ENCODE data around the gene SPN.
"Not testable (repeated sequence)": the region's sequence is repeated elsewhere in the genome, so short reads cannot be mapped to it uniquely, and the experiment has no call there.

Gene SPN, protein sequence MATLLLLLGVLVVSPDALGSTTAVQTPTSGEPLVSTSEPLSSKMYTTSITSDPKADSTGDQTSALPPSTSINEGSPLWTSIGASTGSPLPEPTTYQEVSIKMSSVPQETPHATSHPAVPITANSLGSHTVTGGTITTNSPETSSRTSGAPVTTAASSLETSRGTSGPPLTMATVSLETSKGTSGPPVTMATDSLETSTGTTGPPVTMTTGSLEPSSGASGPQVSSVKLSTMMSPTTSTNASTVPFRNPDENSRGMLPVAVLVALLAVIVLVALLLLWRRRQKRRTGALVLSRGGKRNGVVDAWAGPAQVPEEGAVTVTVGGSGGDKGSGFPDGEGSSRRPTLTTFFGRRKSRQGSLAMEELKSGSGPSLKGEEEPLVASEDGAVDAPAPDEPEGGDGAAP

GRCh38 chr16:29663016-29663806, at the start of gene SPN:
Gene SPN, plus strand, starts transcription at chr16:29663247. Its CDS starts 482 bp downstream, at chr16:29663729.
- DNase-seq (ENCODE audit: low read depth in 1 of 2, low spot score in 1 of 2): no peak

DNA sequence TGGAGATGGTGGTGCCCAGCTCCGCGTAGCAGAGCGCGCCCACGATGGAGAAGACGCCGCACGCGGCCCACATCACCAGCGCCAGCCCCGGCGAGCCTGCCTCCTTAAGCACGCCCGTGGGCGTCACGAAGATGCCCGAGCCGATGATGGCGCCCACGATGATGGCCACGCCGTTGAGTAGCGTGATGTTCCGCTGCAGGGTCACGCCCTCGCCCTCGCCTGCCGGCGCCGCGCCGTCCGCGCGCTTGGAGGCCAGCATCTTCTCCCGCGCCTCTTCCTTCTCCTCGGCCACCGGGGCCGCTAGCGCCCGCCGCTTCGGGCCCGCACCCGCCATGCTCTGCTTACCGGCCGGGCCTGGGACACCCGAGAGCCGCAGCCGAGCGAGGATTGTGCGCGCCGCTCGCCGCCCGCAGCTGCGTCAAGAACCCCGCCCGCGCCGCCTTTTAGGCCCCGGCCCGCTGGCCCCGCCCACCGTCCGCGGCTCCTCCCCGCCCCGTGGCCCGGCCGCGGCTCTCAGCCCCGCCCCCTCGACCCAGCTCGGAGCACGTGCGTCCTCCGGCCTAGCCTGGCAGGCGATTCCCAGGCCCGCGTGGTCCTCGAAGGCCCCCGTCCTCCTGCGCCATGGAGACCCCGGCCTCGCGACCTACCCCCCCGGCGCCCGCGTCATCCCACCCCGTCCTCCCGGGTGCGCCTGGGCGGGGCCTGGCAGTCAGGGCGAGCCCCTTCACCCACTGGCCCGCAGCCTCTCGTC, 49.6 kb upstream of the SPN start:
- DNase-seq (ENCODE audit: low read depth in 1 of 2, low spot score in 1 of 2): peak; percentile 74 to 88

DNA sequence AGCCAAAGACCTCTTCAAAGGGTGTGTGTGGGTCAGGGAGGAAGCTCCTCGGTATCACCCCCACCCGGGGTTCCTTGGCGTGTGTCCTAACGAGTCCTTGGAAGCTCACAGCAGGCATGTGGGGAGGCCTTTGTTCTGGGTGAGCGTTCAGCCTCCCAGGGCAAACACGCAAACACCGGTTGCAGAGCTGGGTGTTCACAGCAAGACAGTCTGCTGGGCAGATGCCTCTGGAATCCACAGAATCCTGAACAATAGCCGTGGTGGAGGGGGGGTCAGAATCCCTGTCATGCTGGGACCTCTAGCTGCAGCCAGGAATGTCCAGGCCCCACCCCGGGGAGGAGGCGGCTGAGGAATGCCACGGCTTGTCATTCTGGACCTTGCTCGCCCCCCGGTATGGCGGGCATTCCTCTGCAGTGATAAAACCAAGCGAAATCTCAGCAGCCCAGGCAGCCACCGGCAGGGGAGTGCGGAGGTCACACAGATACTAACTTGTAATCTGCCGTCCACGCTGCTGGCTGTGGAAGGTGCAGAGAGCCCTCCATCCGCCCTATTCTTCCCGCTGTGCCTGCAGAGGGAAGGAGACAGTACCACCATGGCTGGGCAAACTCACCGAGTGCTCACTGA, 48.2 kb upstream of the SPN start:
- not testable (repeated sequence) for DNase-seq (ENCODE audit: low read depth in 1 of 2, low spot score in 1 of 2)

- not testable (repeated sequence) for DNase-seq (ENCODE audit: low read depth in 1 of 2, low spot score in 1 of 2)
Measured at GRCh38 chr16:29616127-29616526, 46.9 kb upstream of the SPN start.

GRCh38 chr16:29620591-29620990, 42.5 kb upstream of the SPN start:
- not testable (repeated sequence) for DNase-seq (ENCODE audit: low read depth in 1 of 2, low spot score in 1 of 2)

DNA sequence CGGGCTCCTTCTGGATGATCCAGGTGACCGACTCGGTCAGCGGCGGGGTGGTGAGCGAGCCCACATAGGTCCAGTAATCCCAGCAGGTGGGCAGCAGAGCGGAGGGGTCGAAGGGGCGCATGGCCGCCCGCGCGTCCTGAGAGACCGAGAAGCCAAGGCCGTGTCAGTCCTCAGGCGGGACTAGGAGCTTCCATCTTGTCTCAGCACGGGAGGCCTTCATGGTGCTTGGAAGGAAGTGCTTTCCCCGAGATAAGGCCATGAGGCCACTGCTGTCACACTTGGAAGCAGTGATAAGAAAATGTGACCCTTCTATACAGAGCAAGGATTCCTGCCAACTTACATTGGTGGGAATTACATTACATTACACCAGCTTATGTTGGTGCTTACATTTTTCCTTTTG, 40.3 kb upstream of the SPN start:
- not testable (repeated sequence) for DNase-seq (ENCODE audit: low read depth in 1 of 2, low spot score in 1 of 2)

DNA sequence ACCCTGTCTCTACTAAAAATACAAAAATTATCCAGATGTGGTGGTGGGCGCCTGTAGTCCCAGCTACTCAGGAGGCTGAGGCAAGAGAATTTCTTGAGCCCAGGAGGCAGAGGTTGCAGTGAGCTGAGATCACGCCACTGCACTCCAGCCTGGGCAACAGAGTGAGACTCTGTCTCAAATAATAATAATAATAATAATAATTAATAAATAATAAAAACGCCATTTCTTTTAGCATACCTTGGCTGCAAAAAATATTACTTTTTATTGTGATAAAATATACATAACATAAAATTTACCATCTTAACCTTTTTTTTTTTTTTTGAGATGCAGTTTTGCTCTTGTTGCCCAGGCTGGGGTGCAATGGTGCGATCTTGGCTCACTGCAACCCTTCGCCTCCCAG, 39.8 kb upstream of the SPN start:
- not testable (repeated sequence) for DNase-seq (ENCODE audit: low read depth in 1 of 2, low spot score in 1 of 2)

DNA sequence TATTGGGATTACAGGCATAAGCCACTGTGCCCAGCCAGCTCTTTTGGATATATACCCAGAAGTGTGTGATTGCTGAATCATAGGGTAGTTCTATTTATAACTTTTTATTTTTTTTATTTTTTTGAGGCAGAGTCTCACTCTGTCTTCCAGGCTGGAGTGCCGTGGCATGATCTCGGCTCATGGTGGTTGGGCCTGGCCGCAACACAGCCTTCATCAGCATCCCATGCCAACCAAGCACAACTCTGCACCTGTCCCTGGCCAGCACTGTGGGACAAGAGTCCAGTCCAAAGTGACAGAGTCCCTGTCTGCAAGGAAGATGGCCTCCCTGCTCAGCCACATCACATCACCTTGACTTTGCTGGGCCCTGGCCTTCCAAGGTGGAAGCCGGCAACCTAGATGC, 37.9 kb upstream of the SPN start:
- not testable (repeated sequence) for DNase-seq (ENCODE audit: low read depth in 1 of 2, low spot score in 1 of 2)

GRCh38 chr16:29626778-29627331, 36.2 kb upstream of the SPN start:
- peak in 1 of 2 donors; percentile 41 for DNase-seq (ENCODE audit: low read depth in 1 of 2, low spot score in 1 of 2)

GRCh38 chr16:29627661-29628075, 35.4 kb upstream of the SPN start:
- not testable (repeated sequence) for DNase-seq (ENCODE audit: low read depth in 1 of 2, low spot score in 1 of 2)

GRCh38 chr16:29628707-29629106, 34.3 kb upstream of the SPN start:
- not testable (repeated sequence) for DNase-seq (ENCODE audit: low read depth in 1 of 2, low spot score in 1 of 2)

- not testable (repeated sequence) for DNase-seq (ENCODE audit: low read depth in 1 of 2, low spot score in 1 of 2)
Measured at GRCh38 chr16:29629318-29629717, 33.7 kb upstream of the SPN start.

- DNase-seq (ENCODE audit: low read depth in 1 of 2, low spot score in 1 of 2): not testable (repeated sequence)
Measured at GRCh38 chr16:29631658-29632057, 31.4 kb upstream of the SPN start.

DNA sequence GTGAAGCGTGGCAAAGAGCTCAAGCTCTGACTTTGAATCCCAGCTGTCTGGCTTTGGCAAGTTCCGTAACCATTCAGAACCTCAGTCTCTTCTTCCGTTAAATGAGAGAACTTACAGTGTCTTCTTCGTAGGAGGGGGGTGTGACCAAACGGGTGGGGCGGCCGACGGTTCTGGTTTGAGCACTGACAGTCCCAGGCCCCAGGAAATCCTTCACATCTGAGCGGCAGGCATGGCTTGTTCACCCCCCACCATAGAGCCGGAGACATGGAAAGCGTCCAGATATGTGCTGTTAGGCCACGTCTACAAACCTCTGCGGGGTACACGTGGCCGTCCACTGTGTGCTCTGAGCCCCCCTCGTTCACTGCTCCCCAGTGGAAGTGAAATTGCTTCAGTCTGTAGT, 27.1 kb upstream of the SPN start:
- not testable (repeated sequence) for DNase-seq (ENCODE audit: low read depth in 1 of 2, low spot score in 1 of 2)

DNA sequence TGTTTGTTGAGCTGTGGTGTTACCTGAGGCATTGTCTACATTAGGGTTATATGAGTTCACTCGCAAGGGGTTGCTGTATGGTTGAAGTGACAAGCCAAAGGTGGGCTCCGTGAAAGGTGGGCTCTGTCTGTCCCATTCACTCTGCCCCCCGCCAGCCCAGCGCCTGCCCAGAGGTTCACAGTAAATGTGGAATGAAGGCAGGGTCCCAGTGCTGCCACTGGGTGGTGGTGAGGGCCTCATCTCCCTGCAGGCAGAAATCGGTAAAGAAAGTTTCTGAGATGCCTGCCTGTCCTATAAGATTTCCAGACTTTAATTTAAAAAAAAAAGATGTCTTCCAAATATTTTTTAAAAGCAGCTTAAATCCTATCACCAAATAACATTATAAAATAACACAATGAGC, 26.7 kb upstream of the SPN start:
- not testable (repeated sequence) for DNase-seq (ENCODE audit: low read depth in 1 of 2, low spot score in 1 of 2)

DNA sequence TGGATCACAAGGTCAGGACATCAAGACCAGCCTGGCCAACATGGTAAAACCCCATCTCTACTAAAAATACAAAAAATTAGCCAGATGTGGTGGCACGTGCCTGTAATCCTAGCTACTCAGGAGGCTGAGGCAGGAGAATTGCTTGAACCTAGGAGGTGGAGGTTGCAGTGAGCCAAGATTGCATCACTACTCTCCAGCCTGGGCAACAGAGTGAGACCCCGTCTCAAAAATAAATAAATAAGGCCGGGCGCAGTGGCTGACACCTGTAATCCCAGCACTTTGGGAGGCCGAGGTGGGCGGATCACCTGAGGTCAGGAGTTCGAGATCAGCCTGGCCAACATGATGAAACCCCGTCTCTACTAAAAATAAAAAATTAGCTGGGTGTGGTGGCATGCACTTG, 24.3 kb upstream of the SPN start:
- DNase-seq (ENCODE audit: low read depth in 1 of 2, low spot score in 1 of 2): not testable (repeated sequence)

- no peak for DNase-seq (ENCODE audit: low read depth in 1 of 2, low spot score in 1 of 2)
Measured at GRCh38 chr16:29641561-29641960, 21.5 kb upstream of the SPN start.

DNA sequence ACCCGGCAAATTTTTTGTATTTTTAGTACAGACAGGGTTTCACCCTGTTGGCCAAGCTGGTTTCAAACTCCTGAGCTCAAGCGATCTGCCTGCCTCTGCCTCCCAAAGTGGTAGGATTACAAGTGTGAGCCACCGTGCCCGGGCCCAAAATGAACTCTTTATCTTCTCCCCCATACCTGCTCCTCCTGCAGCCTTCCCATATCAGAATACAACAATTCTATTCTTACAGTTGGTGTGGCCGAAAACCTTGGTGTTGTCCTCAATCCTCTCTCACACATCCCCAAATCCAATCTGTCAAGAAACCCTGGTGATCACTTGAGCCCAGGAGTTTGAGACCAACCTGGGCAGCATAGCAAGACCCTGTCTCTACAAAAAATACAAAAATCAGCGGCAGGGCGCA, 19.5 kb upstream of the SPN start:
- no peak for DNase-seq (ENCODE audit: low read depth in 1 of 2, low spot score in 1 of 2)

- DNase-seq (ENCODE audit: low read depth in 1 of 2, low spot score in 1 of 2): no peak
Measured at GRCh38 chr16:29644338-29644857, 18.6 kb upstream of the SPN start.

GRCh38 chr16:29644973-29645693, 17.9 kb upstream of the SPN start:
- DNase-seq (ENCODE audit: low read depth in 1 of 2, low spot score in 1 of 2): no peak

Data from activated T-helper 1 cell treated with anti-CD3 and anti-CD28 coated beads, Interleukin-2, amount 50 U/mL, for 16 hours (primary cell).